Measurements from ENCODE around the gene ADAMTS2. TPM values are rescaled to one million over a fixed set of nuclear protein-coding genes. Genes with fewer than 3 reads are reported as not detected.

ADAMTS2 gene
- total and polyA plus RNA-seq, 2 donors (not counting 3 experiments of a cell fraction or from before 2014, with no cell fraction given), result not detected

DNA sequence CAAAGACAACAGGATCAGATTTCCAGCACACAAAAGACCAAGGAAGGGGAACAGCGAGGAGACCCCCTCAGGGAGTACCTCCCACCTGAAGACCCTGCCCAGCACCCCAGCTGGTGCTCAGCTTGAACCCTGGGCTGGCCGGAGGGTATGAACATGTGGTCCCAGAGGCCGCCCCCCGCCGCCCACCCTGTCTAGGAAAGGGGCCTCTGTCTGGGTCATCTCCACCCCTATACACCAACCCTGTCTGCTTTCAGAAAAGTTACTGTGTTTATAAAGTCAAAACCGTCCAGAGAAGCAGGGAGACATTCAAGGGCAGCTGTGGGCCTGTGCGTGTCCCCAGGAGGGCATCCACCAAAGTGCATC is 72.2 kb downstream of the ADAMTS2 start:
- intact Hi-C loops (cut with micrococcal nuclease) (no loop called here), dilution Hi-C loops (cut with MboI; ENCODE audit: extremely low pct_ligation_motif_present, low sequenced_read_pairs) (no loop called here)
- H3K9me1 ChIP-seq (replicated peaks; ENCODE audit: control insufficient read depth, extremely low read depth, insufficient read depth, low read length), result no peaks in the 10 kb centered on the region
- H4K20me1 ChIP-seq (replicated peaks; ENCODE audit: control insufficient read depth, extremely low read depth, insufficient read depth, low read length), result no peaks in the 10 kb centered on the region
- no TSS peak for BruUV-seq (replicated peaks)
- no peaks in the 10 kb centered on the region for H3K9me3 ChIP-seq (replicated peaks; ENCODE audit: control insufficient read depth, insufficient read depth, low read length)
- FAIRE-seq, result no peak
- DNase-seq (ENCODE audit: low read depth, low spot score), result no peak
- H3K9ac ChIP-seq (replicated peaks; ENCODE audit: extremely low read depth, insufficient read depth, low read length), result no peak overlapping the region
- H3K4me1 ChIP-seq (ENCODE audit: control insufficient read depth, extremely low read depth, insufficient read depth, low read length), result no peaks in the 10 kb centered on the region
- H3K27me3 ChIP-seq (ENCODE audit: control insufficient read depth in 2 of 2, insufficient read depth in 2 of 2, low read length in 2 of 2), result no peaks in the 10 kb centered on the region
- H3K4me3 ChIP-seq (replicated peaks in 1 of 3; ENCODE audit: insufficient read depth in 1 of 3, low read depth in 1 of 3, low read length in 3 of 3), result no peak overlapping the region
- H3K4me2 ChIP-seq (ENCODE audit: insufficient read depth, low read length), result no peak overlapping the region
- no peaks in the 10 kb centered on the region for H3K36me3 ChIP-seq (ENCODE audit: control insufficient read depth in 2 of 2, extremely low read depth in 1 of 2, insufficient read depth in 2 of 2, low read length in 2 of 2)
- H2AFZ ChIP-seq (ENCODE audit: low read depth, low read length), result no peak overlapping the region
- TF ChIP-seq POLR2AphosphoS5 (IDR thresholded peaks at IDR 0.05; ENCODE audit: insufficient read depth, low read depth, low read length) (no peak), GATA2 (IDR thresholded peaks at IDR 0.05; ENCODE audit: insufficient read depth, insufficient read length, low read depth, low read length) (no peak), JUN (IDR thresholded peaks at IDR 0.05; ENCODE audit: borderline replicate concordance, insufficient read depth, insufficient read length, low read depth) (no peak), FOS (IDR thresholded peaks at IDR 0.05; ENCODE audit: borderline replicate concordance, insufficient read depth, low read length) (no peak)
- H3K27ac ChIP-seq (ENCODE audit: insufficient read depth, low read depth, low read length), result no peak overlapping the region
- no peaks in the 10 kb centered on the region for H3K79me2 ChIP-seq (ENCODE audit: control insufficient read depth, insufficient read depth, low read length)
- ChIA-PET CTCF (no interaction called here), POLR2A (no interaction called here)

DNA sequence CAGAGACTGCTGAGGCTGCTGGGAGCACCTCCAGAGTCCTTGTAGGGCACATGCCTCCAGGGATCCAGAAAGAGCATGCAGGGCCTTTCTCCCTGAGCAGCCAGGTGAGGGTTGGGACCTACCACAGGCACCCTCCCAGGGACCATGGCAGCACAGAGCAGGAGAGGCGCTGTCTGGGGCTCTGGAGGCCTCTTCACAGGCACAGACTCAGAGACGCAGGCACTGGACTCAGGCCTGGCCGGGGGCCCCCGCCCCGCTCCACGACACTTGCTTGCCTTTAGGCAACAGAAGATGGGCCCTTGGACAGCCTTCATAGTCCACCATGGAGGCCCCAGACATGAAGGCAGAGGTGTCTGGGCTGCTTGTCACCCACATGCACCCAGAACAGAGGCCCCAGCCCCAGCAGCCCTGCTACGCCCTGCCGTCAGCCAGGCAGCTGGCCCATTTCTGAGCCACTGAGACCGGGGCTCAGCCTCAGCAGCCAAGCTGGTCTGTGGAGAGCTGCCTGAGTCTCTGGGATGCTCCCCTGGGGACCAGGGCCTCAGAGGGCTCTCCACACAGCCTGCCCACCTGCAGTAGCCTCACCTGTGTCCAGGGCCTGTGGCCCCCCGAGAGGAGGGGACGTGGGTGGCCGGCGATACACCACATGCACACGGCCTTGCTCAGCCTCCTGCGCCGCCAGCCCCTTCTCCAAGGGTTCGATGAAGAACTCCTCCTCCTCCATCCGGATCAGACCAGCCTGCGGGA is 72.8 kb downstream of the ADAMTS2 start:
- TF ChIP-seq MAX (IDR thresholded peaks at IDR 0.05; ENCODE audit: insufficient read depth, insufficient read length) (no peak), FOS (IDR thresholded peaks at IDR 0.05; ENCODE audit: borderline replicate concordance, insufficient read depth, low read length) (no peak), MYC (IDR thresholded peaks at IDR 0.05; ENCODE audit: low read depth, low read length) (no peak), EZH2 (IDR thresholded peaks at IDR 0.05; ENCODE audit: borderline replicate concordance, low read depth, low read length, severe bottlenecking) (no peak), POLR2A (IDR thresholded peaks at IDR 0.05; ENCODE audit: low read depth, low read length) (no peak), POLR2AphosphoS5 (IDR thresholded peaks at IDR 0.05; ENCODE audit: insufficient read depth, low read depth, low read length) (no peak), GATA2 (IDR thresholded peaks at IDR 0.05; ENCODE audit: insufficient read depth, insufficient read length, low read depth, low read length) (no peak), CTCF (IDR thresholded peaks at IDR 0.05; ENCODE audit: extremely low read depth in 1 of 2, insufficient read depth in 1 of 2, low read depth in 1 of 2, low read length in 2 of 2) (no peak), JUN (IDR thresholded peaks at IDR 0.05; ENCODE audit: borderline replicate concordance, insufficient read depth, insufficient read length, low read depth) (no peak)
- Histone ChIP-seq H3K4me1 (ENCODE audit: control insufficient read depth, extremely low read depth, insufficient read depth, low read length) (no peaks in the 10 kb centered on the region), H3K9me1 (replicated peaks; ENCODE audit: control insufficient read depth, extremely low read depth, insufficient read depth, low read length) (no peaks in the 10 kb centered on the region), H3K27me3 (ENCODE audit: control insufficient read depth in 2 of 2, insufficient read depth in 2 of 2, low read length in 2 of 2) (no peaks in the 10 kb centered on the region), H3K9ac (replicated peaks; ENCODE audit: extremely low read depth, insufficient read depth, low read length) (no peak overlapping the region), H3K9me3 (replicated peaks; ENCODE audit: control insufficient read depth, insufficient read depth, low read length) (no peaks in the 10 kb centered on the region), H3K79me2 (ENCODE audit: control insufficient read depth, insufficient read depth, low read length) (no peaks in the 10 kb centered on the region), H3K36me3 (ENCODE audit: control insufficient read depth in 2 of 2, extremely low read depth in 1 of 2, insufficient read depth in 2 of 2, low read length in 2 of 2) (no peaks in the 10 kb centered on the region), H3K4me2 (ENCODE audit: insufficient read depth, low read length) (no peak overlapping the region), H4K20me1 (replicated peaks; ENCODE audit: control insufficient read depth, extremely low read depth, insufficient read depth, low read length) (no peaks in the 10 kb centered on the region), H3K27ac (ENCODE audit: insufficient read depth, low read depth, low read length) (no peak overlapping the region), H3K4me3 (replicated peaks in 1 of 3; ENCODE audit: insufficient read depth in 1 of 3, low read depth in 1 of 3, low read length in 3 of 3) (no peak overlapping the region), H2AFZ (ENCODE audit: low read depth, low read length) (no peak overlapping the region)
- POLR2A ChIA-PET, result no interaction called here
- dilution Hi-C loops (cut with MboI; ENCODE audit: extremely low pct_ligation_motif_present, low sequenced_read_pairs) (no loop called here), intact Hi-C loops (cut with micrococcal nuclease) (no loop called here)
- no peak for FAIRE-seq
- CTCF ChIA-PET, result no interaction called here
- no peak for DNase-seq (ENCODE audit: low read depth, low spot score)
- BruUV-seq (replicated peaks), result no TSS peak
